NCI-H2196 (cell line): ENCODE results near the gene DAPP1.
A peak's percentile ranks its signal among the peaks of the same experiment; 100 is the strongest.

Source experiments
- DNase-seq: peaks from one replicate; lab custom pipeline; 2025; ENCODE audit not compliant: unreplicated experiment; lab: John Stamatoyannopoulos, UW

Gene DAPP1

GRCh38 chr4:99852199-99852749, 35.6 kb downstream of the DAPP1 start:
- DNase-seq: no peak

- no peak for DNase-seq
Observed at GRCh38 chr4:99853190-99853589, 36.6 kb downstream of the DAPP1 start.

- DNase-seq: no peak
Observed at GRCh38 chr4:99853999-99854398, 37.4 kb downstream of the DAPP1 start.

GRCh38 chr4:99855678-99856077, 39.1 kb downstream of the DAPP1 start:
- DNase-seq: no peak

- DNase-seq: no peak
Observed at GRCh38 chr4:99856166-99856565, 39.5 kb downstream of the DAPP1 start.

- no peak for DNase-seq
Observed at GRCh38 chr4:99857307-99857706, 40.7 kb downstream of the DAPP1 start.

- no peak for DNase-seq
Observed at GRCh38 chr4:99859618-99860017, 43.0 kb downstream of the DAPP1 start.

- no peak for DNase-seq
Observed at GRCh38 chr4:99860521-99860920, 43.9 kb downstream of the DAPP1 start.

- no peak for DNase-seq
Observed at GRCh38 chr4:99861120-99861905, 44.7 kb downstream of the DAPP1 start.

GRCh38 chr4:99863804-99864203, 47.2 kb downstream of the DAPP1 start:
- no peak for DNase-seq

- DNase-seq: no peak
Observed at GRCh38 chr4:99868126-99868596, 51.5 kb downstream of the DAPP1 start.

- no peak for DNase-seq
Observed at GRCh38 chr4:99872570-99872969, 55.9 kb downstream of the DAPP1 start.

- DNase-seq: no peak
Observed at GRCh38 chr4:99875071-99875470, 58.4 kb downstream of the DAPP1 start.

GRCh38 chr4:99876946-99877345, 60.3 kb downstream of the DAPP1 start:
- DNase-seq: no peak

- DNase-seq: no peak
Observed at GRCh38 chr4:99878604-99879003, 62.0 kb downstream of the DAPP1 start.

GRCh38 chr4:99879458-99879857, 62.8 kb downstream of the DAPP1 start:
- no peak for DNase-seq

GRCh38 chr4:99885063-99885664, 68.5 kb downstream of the DAPP1 start:
- peak; percentile 31 for DNase-seq

GRCh38 chr4:99885687-99886086, 69.1 kb downstream of the DAPP1 start:
- DNase-seq: no peak

- no peak for DNase-seq
Observed at GRCh38 chr4:99886146-99886545, 69.5 kb downstream of the DAPP1 start.

GRCh38 chr4:99887837-99888236, 71.2 kb downstream of the DAPP1 start:
- no peak for DNase-seq

- no peak for DNase-seq
Observed at GRCh38 chr4:99891351-99891750, 74.7 kb downstream of the DAPP1 start.

GRCh38 chr4:99893029-99893428, 76.4 kb downstream of the DAPP1 start:
- DNase-seq: no peak
